Measurements from ENCODE around the gene TMCO1. TPM values are rescaled to one million over a fixed set of nuclear protein-coding genes. Genes with fewer than 3 reads are reported as not detected.

Gene TMCO1
- total RNA-seq (2022; extraction: Qiagen RNA extraction; ENCODE audit: low read depth): 157 to 210 TPM (median 166 TPM) in 5 replicates

GRCh38 chr1:165768513-165769394, at the start of gene TMCO1:
Gene TMCO1, minus strand, starts transcription at chr1:165768868. Its CDS starts 117 bp downstream, at chr1:165768751.

GRCh38 chr1:165697881-165698760, 70.5 kb downstream of the TMCO1 start, which contains the start of gene ALDH9A1:
Gene ALDH9A1, minus strand, starts transcription at chr1:165698562. Its CDS starts 4 bp downstream, at chr1:165698558.

Other genes with a start within 250 kb of the TMCO1 start
- not detected in 5 replicates for gene LRRC52, start 224.9 kb downstream of the TMCO1 start, total RNA-seq (2022; extraction: Qiagen RNA extraction; ENCODE audit: low read depth)
- 186 to 221 TPM (median 192 TPM) in 5 replicates for gene MGST3, start 137.6 kb downstream of the TMCO1 start, total RNA-seq (2022; extraction: Qiagen RNA extraction; ENCODE audit: low read depth)
- 34.2 to 43.1 TPM (median 41.8 TPM) in 5 replicates for gene ALDH9A1, start 70.3 kb downstream of the TMCO1 start, total RNA-seq (2022; extraction: Qiagen RNA extraction; ENCODE audit: low read depth)
- 111 to 119 TPM (median 114 TPM) in 5 replicates for gene UCK2, start 58.7 kb upstream of the TMCO1 start, total RNA-seq (2022; extraction: Qiagen RNA extraction; ENCODE audit: low read depth)

Data from A549 treated with ZK216348 at 1 μM for 4 hours (cell line).